Effector CD4-positive, alpha-beta T cell (primary cell): ENCODE data around the gene VPS37D.
"Not testable (repeated sequence)": the region's sequence is repeated elsewhere in the genome, so short reads cannot be mapped to it uniquely, and the experiment has no call there.

Source experiments
- DNase-seq: peaks from one replicate; pipeline ENCODE4 v3.0.0-alpha.2; 2020

The VPS37D gene

DNA sequence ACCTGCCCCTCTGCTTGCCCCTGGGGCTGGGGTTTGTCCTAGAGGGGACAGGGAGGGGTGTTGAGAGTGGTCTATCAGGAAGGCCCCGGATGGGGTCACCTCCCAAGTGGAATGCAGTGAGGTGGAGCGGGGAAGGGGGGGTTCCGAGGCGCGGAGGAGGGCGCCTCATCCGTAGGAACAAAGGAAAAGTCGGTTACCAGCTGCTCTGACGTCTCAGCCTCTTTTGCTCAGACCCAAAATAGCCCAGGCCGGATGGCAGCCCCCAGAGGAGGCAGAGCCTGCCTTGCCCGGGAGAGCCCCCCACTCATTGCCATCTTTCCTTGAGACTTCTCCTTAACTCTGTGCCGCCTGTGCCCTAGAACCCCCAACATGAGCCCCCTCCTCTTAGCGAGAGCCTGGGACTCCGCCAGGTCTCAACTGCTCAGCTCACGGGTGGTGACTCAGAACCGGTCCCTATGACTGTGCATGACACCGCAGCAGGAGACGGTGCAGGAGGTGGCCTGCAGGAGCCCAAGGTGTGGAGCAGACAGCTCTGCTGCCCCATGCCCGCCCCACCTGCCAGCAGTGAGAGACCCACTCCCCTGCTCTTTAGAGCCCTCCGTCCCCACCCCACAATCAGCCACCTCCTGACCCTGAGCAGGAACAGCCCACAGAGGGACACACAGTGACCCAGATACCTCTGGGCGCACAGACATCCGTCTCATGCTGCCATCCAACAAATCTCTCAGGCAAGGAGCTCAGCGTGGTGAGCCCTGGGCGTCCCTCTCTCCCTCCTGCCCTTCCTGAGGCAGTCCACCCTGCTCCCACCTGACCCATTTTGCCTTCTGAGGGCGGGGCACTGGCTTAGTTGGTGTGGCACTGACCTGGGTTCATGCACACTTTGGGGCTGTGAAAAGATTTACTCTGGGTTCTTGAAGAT lies 38.8 kb downstream of the VPS37D start:
- DNase-seq: no peak

DNA sequence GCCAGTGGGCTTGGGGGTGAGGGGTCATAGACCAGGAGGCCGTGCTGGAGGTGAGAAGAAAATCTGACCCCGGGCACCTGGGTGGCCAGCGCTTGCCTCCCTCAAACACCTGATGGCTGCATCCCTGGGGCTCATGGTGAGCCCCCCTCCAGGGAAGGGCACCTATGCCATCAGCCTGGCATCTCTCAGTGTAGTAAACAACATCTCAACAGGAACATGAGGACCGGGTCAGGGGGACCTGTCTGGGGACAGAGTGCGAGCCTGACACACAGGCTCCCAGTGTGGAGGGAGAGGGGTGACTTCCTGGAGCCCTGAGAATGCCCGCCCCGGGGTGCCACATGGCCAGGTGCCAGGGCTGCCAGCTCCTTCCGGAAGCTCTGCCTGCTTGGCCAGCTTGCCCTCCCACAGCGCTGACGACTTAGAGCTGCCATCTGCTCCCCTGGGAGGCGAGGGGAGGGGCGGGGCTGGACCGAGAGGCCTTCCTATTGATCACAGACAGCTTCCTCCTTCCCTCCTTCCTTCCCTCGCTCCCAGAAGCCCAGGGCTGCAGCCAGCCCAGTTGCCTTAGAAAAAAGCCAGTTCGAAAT lies 39.5 kb downstream of the VPS37D start:
- DNase-seq: no peak

DNA sequence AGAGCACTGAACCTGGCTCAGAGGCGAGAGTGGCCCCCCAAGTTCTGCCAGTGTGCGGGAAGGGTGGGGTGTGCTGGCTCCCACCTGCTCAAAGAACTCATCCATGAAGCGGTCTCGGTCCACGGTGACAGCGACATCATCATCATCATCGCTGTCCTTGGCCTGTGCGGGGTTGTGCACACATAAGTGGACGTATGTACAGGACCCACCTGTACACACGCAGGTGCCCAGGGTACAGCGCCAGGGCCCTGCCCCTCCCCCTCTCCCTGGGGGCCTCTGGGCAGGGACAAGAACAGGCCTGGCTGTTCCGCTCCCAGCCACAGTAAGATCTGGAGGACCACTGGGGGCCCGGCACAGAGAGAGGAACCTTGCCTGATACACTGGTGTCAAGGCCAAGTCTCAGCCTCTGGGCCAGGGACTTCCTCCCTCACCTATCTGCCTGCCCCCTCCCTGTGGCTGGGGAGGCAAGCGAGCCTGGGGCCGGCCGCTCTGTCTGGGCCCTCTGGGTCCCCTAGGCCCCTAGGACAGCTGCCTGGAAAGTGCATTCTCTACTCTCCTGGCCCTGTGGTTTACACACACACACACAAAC lies 41.4 kb downstream of the VPS37D start:
- DNase-seq: no peak

DNA sequence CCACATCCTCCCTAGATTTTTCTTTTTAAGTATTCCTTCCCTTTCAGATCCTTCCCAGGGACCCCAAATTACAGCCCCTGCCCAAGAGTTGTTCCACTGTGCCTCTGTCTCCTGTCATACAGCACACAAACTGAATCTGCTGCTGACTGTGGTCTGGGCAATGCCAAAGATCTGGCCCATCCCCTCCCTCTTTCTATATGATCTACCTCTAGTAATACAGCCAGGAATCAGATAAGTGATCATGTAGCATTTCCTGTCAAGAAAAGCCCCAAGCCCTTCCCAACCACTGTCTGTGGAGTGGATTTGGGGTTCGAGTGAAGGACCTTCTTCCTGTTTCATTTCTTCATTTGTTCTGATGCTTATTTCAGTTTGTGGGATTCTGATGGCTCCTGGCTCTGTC lies 45.1 kb downstream of the VPS37D start:
- no peak for DNase-seq

DNA sequence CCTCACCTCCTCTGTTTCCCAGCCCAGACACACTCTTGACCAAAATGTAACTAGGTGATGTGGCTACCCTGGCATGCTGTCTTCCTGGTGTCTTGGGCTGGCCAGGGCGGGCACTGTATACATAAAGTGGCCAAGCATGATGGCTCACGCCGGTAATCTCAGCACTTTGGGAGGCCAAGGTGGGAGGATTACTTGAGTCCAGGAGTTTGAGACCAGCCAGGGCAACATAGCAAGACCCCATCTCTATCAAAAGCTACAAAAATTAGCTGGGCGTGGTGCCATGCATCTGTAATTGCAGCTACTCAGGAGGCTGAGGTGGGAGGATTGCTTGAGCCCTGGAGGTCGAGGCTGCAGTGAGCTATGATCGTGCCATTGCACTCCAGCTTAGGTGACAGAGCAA lies 45.7 kb downstream of the VPS37D start:
- not testable (repeated sequence) for DNase-seq

DNA sequence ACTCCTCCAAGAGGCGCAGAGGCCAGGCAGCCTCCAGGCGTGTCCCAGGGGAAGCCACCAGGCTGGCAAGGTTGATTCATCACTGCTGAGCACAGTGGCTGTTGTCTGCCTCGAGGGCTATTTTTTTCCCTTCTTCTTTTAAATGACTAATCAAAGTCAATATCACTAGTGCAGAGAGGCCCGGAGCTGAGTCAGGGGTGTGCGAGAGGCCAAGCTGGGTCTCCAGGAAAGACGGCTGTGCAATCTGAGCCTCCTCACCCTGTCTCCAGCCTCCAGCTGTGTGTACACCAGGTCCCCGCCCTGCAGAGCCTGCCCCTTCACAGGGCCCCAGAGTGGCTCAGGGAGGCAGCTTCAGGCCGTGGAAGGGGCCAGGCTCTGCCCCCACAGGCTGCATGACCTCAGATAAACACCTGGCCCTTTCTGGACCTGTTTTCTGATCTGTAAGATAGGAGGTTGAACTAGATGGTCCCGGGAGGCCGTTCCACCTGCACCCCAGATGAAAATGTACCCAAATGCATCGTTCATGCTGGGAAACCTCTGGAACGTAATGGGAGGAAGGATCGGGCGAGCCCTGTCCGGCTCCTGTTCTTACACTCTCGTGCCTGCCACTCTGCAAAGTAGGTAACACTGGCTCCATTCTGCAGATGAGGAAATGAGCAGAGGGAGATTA lies 48.2 kb downstream of the VPS37D start:
- no peak for DNase-seq

GRCh38 chr7:73716318-73716890 lies 48.8 kb downstream of the VPS37D start:
- DNase-seq: no peak

- DNase-seq: no peak
Measured at GRCh38 chr7:73717025-73717807, 49.6 kb downstream of the VPS37D start.

DNA sequence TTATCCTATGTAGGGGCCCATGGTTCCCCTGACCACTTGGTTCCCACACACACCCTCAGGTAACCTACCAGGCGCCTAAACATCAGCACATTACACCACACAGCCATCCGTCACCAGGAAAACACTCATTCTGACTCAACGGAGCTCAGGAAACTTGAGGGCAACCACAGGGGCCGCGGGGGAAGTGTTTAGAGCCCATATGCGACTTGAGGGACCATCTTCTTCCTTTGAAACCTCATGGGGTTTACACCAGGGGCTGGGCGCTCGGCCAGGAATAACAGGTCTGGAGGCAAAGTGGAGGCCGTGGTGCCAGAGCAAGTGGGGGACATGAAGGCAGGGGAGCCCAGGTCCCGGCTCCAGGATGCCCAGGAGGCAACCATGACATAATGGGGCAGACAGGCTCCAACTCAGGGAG lies 50.4 kb downstream of the VPS37D start:
- DNase-seq: peak; percentile 64

GRCh38 chr7:73718438-73718881 lies 50.8 kb downstream of the VPS37D start:
- DNase-seq: no peak

DNA sequence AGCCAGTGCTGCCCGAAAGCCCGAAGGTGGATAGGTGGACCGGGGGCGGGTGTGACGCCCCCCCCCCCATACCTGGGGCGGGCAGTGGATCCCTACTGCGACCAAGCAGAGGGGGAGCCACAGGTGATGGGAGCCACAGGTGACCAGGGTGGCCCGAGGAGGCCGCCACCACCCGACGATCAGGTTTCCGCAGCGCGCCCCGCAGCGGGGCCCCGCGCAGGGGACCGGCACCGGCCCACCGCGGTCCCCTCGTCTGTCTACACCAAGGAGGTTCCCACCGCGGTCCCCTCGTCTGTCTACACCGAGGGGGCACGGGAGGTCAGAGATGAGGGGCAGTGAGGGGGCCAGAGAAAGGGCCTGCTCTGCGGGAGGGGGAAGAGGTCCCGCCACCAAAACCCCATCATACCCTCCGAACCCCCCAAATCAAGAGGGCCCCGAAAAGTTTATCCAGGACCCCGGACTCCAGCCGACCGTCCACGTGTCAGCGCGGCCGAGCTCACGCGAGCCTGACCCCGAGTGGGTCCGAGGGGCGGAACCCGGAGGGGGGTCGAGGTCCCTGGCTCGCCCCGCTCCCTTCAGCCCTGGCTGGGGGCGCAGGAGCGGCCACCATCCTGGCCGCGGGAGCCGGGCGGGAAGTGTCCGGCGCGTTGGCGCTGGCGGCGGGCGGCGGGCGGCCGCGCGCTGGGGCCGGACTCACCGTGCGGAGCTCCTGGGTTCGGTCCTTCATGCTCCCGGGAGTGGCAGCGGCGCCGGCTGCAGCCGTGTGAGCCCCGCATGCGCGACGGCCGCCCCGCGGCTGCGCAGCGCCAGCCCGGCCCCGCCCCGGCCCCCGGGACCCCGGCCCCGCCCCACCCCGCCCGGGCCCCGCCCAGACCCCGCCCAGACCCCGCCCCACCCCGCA lies 51.5 kb downstream of the VPS37D start, which contains the start of gene STX1A:
Gene STX1A, minus strand, starts transcription at position 765 of the 901 bp plus-strand sequence. Its CDS starts 38 bp downstream, at position 727.
- peak; percentile 51 for DNase-seq

GRCh38 chr7:73719806-73720169 lies 52.2 kb downstream of the VPS37D start:
- no peak for DNase-seq

GRCh38 chr7:73720443-73720842 lies 52.8 kb downstream of the VPS37D start:
- not testable (repeated sequence) for DNase-seq

- DNase-seq: no peak
Measured at GRCh38 chr7:73721377-73721817, 53.8 kb downstream of the VPS37D start.
